GM12878 (cell line): ENCODE data around the gene PLEKHD1. TPM values are rescaled to one million over a fixed set of nuclear protein-coding genes. Genes with fewer than 3 reads are reported as not detected.

Experiments used
- ATAC-seq: fragments of 200-7000 bp; cut with Tn5 transposase; 3 replicates; pipeline ENCODE4 v1.9.1; 2020; ENCODE audit warnings: mild to moderate bottlenecking, moderate library complexity
- BruUV-seq: library from RNA; stranded (reverse); fragments of 400-500 nt; replicated peaks from 2 replicates; lab custom pipeline; 2021; lab: Mats Ljungman, UMichigan
- CTCF ChIA-PET: fragments of 300-600 bp; sonication (Branson Sonifier 250); formaldehyde crosslinking; extraction: SDS; loops from one replicate; lab custom pipeline; 2021; ENCODE audit warnings: inconsistent platforms; lab: Yijun Ruan, JAX
- POLR2A ChIA-PET: fragments of 350-600 bp; formaldehyde crosslinking; extraction: SDS; loops from one replicate; lab custom pipeline; 2021; ENCODE audit warnings: inconsistent platforms; lab: Charles Lee
- RAD21 ChIA-PET: fragments of 300-600 bp; sonication (Branson Sonifier 250); formaldehyde crosslinking; loops from one replicate; lab custom pipeline; 2023; ENCODE audit warnings: antibody characterized with exemption; ENCODE audit not compliant: unreplicated experiment; lab: Charles Lee
- SMC1A ChIA-PET: fragments of 300-600 bp; sonication (Branson Sonifier 250); formaldehyde crosslinking; loops from one replicate; lab custom pipeline; 2023; ENCODE audit not compliant: unreplicated experiment, uncharacterized antibody; lab: Charles Lee
- DNase-seq: peaks from one replicate; pipeline ENCODE4 v3.0.0-alpha.2; 2011; ENCODE audit warnings: low read depth, low spot score
- FAIRE-seq: peaks from 3 replicates; lab custom pipeline; 2011; peaks lifted over from hg19 to GRCh38; lab: Jason Lieb, UNC
- H2AFZ ChIP-seq: 2 replicates; pipeline ENCODE4 v1.6.0; 2011; ENCODE audit warnings: low read depth, low read length, control low read depth; ENCODE audit not compliant: control insufficient read depth
- H3K27ac ChIP-seq: 2 replicates; pipeline ENCODE4 v1.5.1; 2011; ENCODE audit warnings: control low read depth; ENCODE audit not compliant: control insufficient read depth, insufficient read depth
- H3K27me3 ChIP-seq, 2 experiments: replicated peaks in 1 of 2; 2 replicates each; pipeline versions ENCODE4 v1.6.0 to v1.6.1; 2011; ENCODE audit warnings: low read length in 1 of 2; ENCODE audit not compliant: control insufficient read depth in 2 of 2, insufficient read depth in 2 of 2
- H3K36me3 ChIP-seq, 2 experiments: 2 replicates each; pipeline ENCODE4 v1.5.1; 2011; ENCODE audit warnings: low read length in 1 of 2; ENCODE audit not compliant: control insufficient read depth in 2 of 2, insufficient read depth in 2 of 2
- H3K4me1 ChIP-seq: 2 replicates; pipeline ENCODE4 v1.6.1; 2011; ENCODE audit warnings: mild to moderate bottlenecking, low read length, moderate library complexity, mixed read lengths; ENCODE audit not compliant: control insufficient read depth, insufficient read depth
- H3K4me2 ChIP-seq: 2 replicates; pipeline ENCODE4 v1.6.0; 2011; ENCODE audit warnings: control low read depth; ENCODE audit not compliant: control insufficient read depth, insufficient read depth
- H3K4me3 ChIP-seq: fragments of 200-600 bp; sonication (generic); 2 replicates; pipeline ENCODE4 v1.5.1; 2016
- H3K79me2 ChIP-seq: 2 replicates; pipeline ENCODE4 v1.6.0; 2011; ENCODE audit warnings: low read length; ENCODE audit not compliant: control insufficient read depth, insufficient read depth
- H3K9ac ChIP-seq: 2 replicates; pipeline ENCODE4 v1.8.0; 2011; ENCODE audit warnings: low read length, control low read depth, mixed read lengths; ENCODE audit not compliant: control insufficient read depth, insufficient read depth
- H3K9me3 ChIP-seq: replicated peaks from 3 replicates; pipeline ENCODE4 v1.5.1; 2011; ENCODE audit warnings: mild to moderate bottlenecking, low read length; ENCODE audit not compliant: control insufficient read depth, insufficient read depth
- H4K20me1 ChIP-seq: 2 replicates; pipeline ENCODE4 v1.6.0; 2011; ENCODE audit not compliant: control insufficient read depth, insufficient read depth
- CHD1 ChIP-seq: IDR thresholded peaks from 2 replicates; pipeline ENCODE4 v1.6.1; 2012; ENCODE audit warnings: low read depth, low read length, improper control_type of control experiment
- IKZF1 ChIP-seq: fragments of 450-650 bp; conservative IDR thresholded peaks from 2 replicates; pipeline ENCODE4 v1.6.1; 2017; ENCODE audit warnings: antibody characterized with exemption, mild to moderate bottlenecking
- MAX ChIP-seq: IDR thresholded peaks from 2 replicates; pipeline ENCODE4 v1.6.1; 2012; ENCODE audit warnings: low read depth, low read length, improper control_type of control experiment
- NR2F1 ChIP-seq: fragments of 450-650 bp; conservative IDR thresholded peaks from 2 replicates; pipeline ENCODE4 v1.6.1; 2017; ENCODE audit warnings: mild to moderate bottlenecking
- RAD21 ChIP-seq: IDR thresholded peaks from 2 replicates; pipeline ENCODE4 v1.6.1; 2011; ENCODE audit warnings: mild to moderate bottlenecking, low read depth, low read length, moderate library complexity; ENCODE audit not compliant: insufficient read depth
- ZBED1 ChIP-seq: IDR thresholded peaks from 2 replicates; pipeline ENCODE4 v1.6.1; 2016; ENCODE audit warnings: borderline replicate concordance
- ZBTB40 ChIP-seq: fragments of 450-650 bp; IDR thresholded peaks from 2 replicates; pipeline ENCODE4 v1.6.1; 2016; ENCODE audit warnings: mild to moderate bottlenecking, moderate library complexity, borderline replicate concordance
- ZNF592 ChIP-seq: fragments of 450-650 bp; IDR thresholded peaks from 2 replicates; pipeline ENCODE4 v1.6.1; 2017; ENCODE audit warnings: mild to moderate bottlenecking, moderate library complexity
- WGBS: methylation state at CpG from one replicate; pipeline ENCODE4 v1.1.6; 2016; ENCODE audit warnings: low lambda C conversion rate; ENCODE audit not compliant: insufficient replicate concordance, insufficient coverage; ENCODE audit errors: missing lambda C conversion rate; 5-methylcytosine and 5-hydroxymethylcytosine counted together
- in situ Hi-C: fragments of 300-500 bp; cut with MboI; formaldehyde crosslinking; loops from 9 replicates; pipeline ENCODE4 v1.14.3; 2018; ENCODE audit warnings: mixed read lengths
- intact Hi-C: fragments of 100-400 bp; cut with micrococcal nuclease; formaldehyde crosslinking; loops from one replicate; pipeline ENCODE4 v1.14.2; 2022; ENCODE audit not compliant: unreplicated experiment
- polyA plus RNA-seq, 11 experiments: library from polyadenylated mRNA; depleted of rRNA in 4 of 11; unstranded in 6 of 11; stranded (reverse) in 5 of 11; fragments of >200 nt; fragmentation: Nextera tagmentation in 4 of 11; fragmentation: Illumina TruSeq in 1 of 11; extraction: Ambion mirVana in 4 of 11; extraction: Trizol in 1 of 11; gene quantifications; 1 replicate in 1 of 11; 2 replicates in 10 of 11; pipeline versions ENCODE4 v1.2.1 to v1.2.3, GENCODE V29; 2011 to 2016; ENCODE audit warnings: inconsistent platforms in 2 of 11, missing spikeins in 2 of 11, low read depth in 1 of 11
- total RNA-seq, 4 experiments: library from RNA; depleted of rRNA in 3 of 4; stranded (reverse); fragments of >200 nt in 3 of 4; fragmentation: Illumina TruSeq in 1 of 4; extraction: Trizol in 1 of 4; gene quantifications; 2 replicates each; pipeline versions ENCODE4 v1.2.1 to v1.2.3, GENCODE V29; 2013 to 2021

The PLEKHD1 gene
- total and polyA plus RNA-seq, 10 of the 15 experiments (the other 5 are each of a cell fraction or from before 2014, with no cell fraction given), result 0.01 to 0.08 (median 0.04) TPM; not detected in 6

- no peaks in the 10 kb centered on the region for H4K20me1 ChIP-seq
- no peak overlapping the region for H3K4me2 ChIP-seq
- ChIA-PET CTCF (interaction anchor here (0.6 kb wide), 1 partner anchor 37 kb away, joined by 3 read pairs; no protein-coding TSS in a partner anchor), SMC1A (interaction anchor here (0.6 to 1.3 kb wide), 3 partner anchors 26 to 85 kb away, joined by 3 to 6 read pairs (median 4); partner anchors contain the start of genes ERH and SLC39A9), RAD21 (no interaction called here), POLR2A (interaction anchor here (1.4 kb wide), 1 partner anchor 11 kb away, joined by 5 read pairs; no protein-coding TSS in a partner anchor)
- no peak overlapping the region for H2AFZ ChIP-seq
- H3K9ac ChIP-seq, result no peak overlapping the region
- H3K9me3 ChIP-seq, result no peaks in the 10 kb centered on the region
- TF ChIP-seq CHD1 (no peak), ZBTB40 (no peak), NR2F1 (no peak), ZBED1 (no peak), MAX (no peak), IKZF1 (no peak), ZNF592 (no peak), RAD21 (no peak)
- no peak overlapping the region for H3K4me3 ChIP-seq
- H3K27ac ChIP-seq, result no peak overlapping the region
- peaks cover 4% of the 10 kb centered on the region; the same call in 1 of the 2 replicates for H3K4me1 ChIP-seq
- no peaks in the 10 kb centered on the region for H3K27me3 ChIP-seq
- FAIRE-seq (no peak), DNase-seq (no peak), ATAC-seq (no peak)
- peaks cover 2 to 14% of the 10 kb centered on the region in 2 experiments for H3K36me3 ChIP-seq
- BruUV-seq, result no TSS peak
- peaks cover 2% of the 10 kb centered on the region for H3K79me2 ChIP-seq
- in situ Hi-C loops, result no loop called here
- over 99% methylated on average over 11 of the region's 12 CpGs for WGBS
- intact Hi-C loops, result no loop called here
These were observed 44.8 kb upstream of the PLEKHD1 start for GRCh38 chr14:69439521-69440270.
